Measurements from ENCODE around the gene METTL9. TPM values are rescaled to one million over a fixed set of nuclear protein-coding genes. Genes with fewer than 3 reads are reported as not detected.

METTL9 gene
- total and polyA plus RNA-seq, 8 donors = 34.4 to 879 (median 84.8) TPM

- intact Hi-C loops (cut with DNase I; ENCODE audit: low total_unique reads) = no loop called here
- no peaks in the 10 kb centered on the region for H3K27me3 ChIP-seq
Observed at GRCh38 chr16:21593530-21594289, 5.7 kb upstream of the METTL9 start.

GRCh38 chr16:21597561-21598030, 1.8 kb upstream of the METTL9 start:
- no peak overlapping the region for H3K4me3 ChIP-seq
- no peaks in the 10 kb centered on the region for H3K9me3 ChIP-seq
- no peak overlapping the region for H3K27ac ChIP-seq
- 36 to 83% (median 61%) methylated on average over 2 of the region's 2 CpGs for WGBS, 5 donors
- H3K36me3 ChIP-seq = no peaks in the 10 kb centered on the region
- no peaks in the 10 kb centered on the region for H3K27me3 ChIP-seq
- DNase-seq = no peak
- H3K4me1 ChIP-seq = peaks cover 15 to 36% (median 23%) of the 10 kb centered on the region in 4 donors
- intact Hi-C loops (cut with DNase I; ENCODE audit: low total_unique reads) = no loop called here
- TF ChIP-seq CTCF (IDR thresholded peaks at IDR 0.05) = no peak

More at GRCh38 chr16:21593530-21594289, 5.7 kb upstream of the METTL9 start:
- TF ChIP-seq POLR2A (IDR thresholded peaks at IDR 0.05) (no peak), POLR2AphosphoS5 (IDR thresholded peaks at IDR 0.05) (no peak), CTCF (IDR thresholded peaks at IDR 0.05) (no peak), EP300 (IDR thresholded peaks at IDR 0.05) (no peak)
- Histone ChIP-seq H3K27ac (no peak overlapping the region), H3K4me3 (no peak overlapping the region), H3K9me3 (no peaks in the 10 kb centered on the region), H3K36me3 (no peaks in the 10 kb centered on the region), H3K4me1 (peaks cover 0 to 23% (median 5%) of the 10 kb centered on the region in 4 donors)
- no peak for DNase-seq
- 71 to 75% (median 74%) methylated on average over 7 of the region's 7 CpGs for WGBS, 5 donors

GRCh38 chr16:21598206-21598605, 1.2 kb upstream of the METTL9 start:
- intact Hi-C loops (cut with DNase I; ENCODE audit: low total_unique reads) = no loop called here
- no peaks in the 10 kb centered on the region for H3K27me3 ChIP-seq
- 88 to 89% (median 89%) methylated on average over 12 of the region's 12 CpGs for WGBS, 5 donors

GRCh38 chr16:21598701-21599121, 666 bp upstream of the METTL9 start:
- H3K36me3 ChIP-seq = no peaks in the 10 kb centered on the region
- no peaks in the 10 kb centered on the region for H3K27me3 ChIP-seq
- peak overlapping the region; percentile 94 to 98 (median 97) for H3K27ac ChIP-seq
- intact Hi-C loops (cut with DNase I; ENCODE audit: low total_unique reads) = no loop called here
- peaks cover 15 to 47% (median 28%) of the 10 kb centered on the region in 4 donors for H3K4me1 ChIP-seq
- WGBS, 5 donors = 1 to 2% (median 2%) methylated on average over 11 to 13 of the region's 13 CpGs
- no peaks in the 10 kb centered on the region for H3K9me3 ChIP-seq
- TF ChIP-seq POLR2A (IDR thresholded peaks at IDR 0.05) (no peak), EP300 (IDR thresholded peaks at IDR 0.05) (no peak), CTCF (IDR thresholded peaks at IDR 0.05) (no peak), POLR2AphosphoS5 (IDR thresholded peaks at IDR 0.05) (no peak)
- H3K4me3 ChIP-seq = peak overlapping the region; percentile 77 to 98 (median 91)
- DNase-seq = peak in 1 of 2 donors; percentile 62

More at GRCh38 chr16:21598206-21598605, 1.2 kb upstream of the METTL9 start:
- no peaks in the 10 kb centered on the region for H3K9me3 ChIP-seq
- H3K27ac ChIP-seq = peak overlapping the region in 4 of 5 donors; percentile 94 to 98 (median 96)
- no peaks in the 10 kb centered on the region for H3K36me3 ChIP-seq
- TF ChIP-seq EP300 (IDR thresholded peaks at IDR 0.05) = no peak
- DNase-seq = no peak
- peak overlapping the region in 2 of 4 donors; percentile 77 to 98 for H3K4me3 ChIP-seq
- H3K4me1 ChIP-seq = peaks cover 15 to 42% (median 25%) of the 10 kb centered on the region in 4 donors

All from stomach (tissue), 9 donors.